AG08396 (cell line): ENCODE results near the gene SH3BP1.
"Not testable (repeated sequence)": the region's sequence is repeated elsewhere in the genome, so short reads cannot be mapped to it uniquely, and the experiment has no call there.

ENCODE experiments used
- DNase-seq: peaks from one replicate; pipeline ENCODE4 v3.0.0; 2012; ENCODE audit warnings: low spot score, mixed read lengths

The SH3BP1 gene

DNA sequence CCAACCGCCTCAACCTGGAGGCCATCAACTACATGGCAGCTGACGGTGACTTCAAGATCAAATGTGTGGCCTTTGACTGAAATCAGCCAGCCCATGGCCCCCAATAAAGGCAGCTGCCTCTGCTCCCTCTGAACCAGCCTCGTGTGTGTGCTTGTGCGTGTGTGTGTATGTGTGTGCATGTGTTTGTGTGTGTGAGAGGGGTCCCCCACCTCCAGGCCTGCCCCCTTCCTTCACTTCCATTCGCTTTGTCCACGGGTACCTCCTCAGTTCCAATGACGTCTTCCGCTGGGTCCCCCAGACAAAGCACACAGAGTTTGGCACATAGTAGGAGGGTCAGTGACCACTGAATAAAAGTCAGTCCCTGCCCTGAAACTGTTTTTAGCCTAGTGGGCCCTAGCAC lies 40.2 kb downstream of the SH3BP1 start:
- DNase-seq, result no peak

DNA sequence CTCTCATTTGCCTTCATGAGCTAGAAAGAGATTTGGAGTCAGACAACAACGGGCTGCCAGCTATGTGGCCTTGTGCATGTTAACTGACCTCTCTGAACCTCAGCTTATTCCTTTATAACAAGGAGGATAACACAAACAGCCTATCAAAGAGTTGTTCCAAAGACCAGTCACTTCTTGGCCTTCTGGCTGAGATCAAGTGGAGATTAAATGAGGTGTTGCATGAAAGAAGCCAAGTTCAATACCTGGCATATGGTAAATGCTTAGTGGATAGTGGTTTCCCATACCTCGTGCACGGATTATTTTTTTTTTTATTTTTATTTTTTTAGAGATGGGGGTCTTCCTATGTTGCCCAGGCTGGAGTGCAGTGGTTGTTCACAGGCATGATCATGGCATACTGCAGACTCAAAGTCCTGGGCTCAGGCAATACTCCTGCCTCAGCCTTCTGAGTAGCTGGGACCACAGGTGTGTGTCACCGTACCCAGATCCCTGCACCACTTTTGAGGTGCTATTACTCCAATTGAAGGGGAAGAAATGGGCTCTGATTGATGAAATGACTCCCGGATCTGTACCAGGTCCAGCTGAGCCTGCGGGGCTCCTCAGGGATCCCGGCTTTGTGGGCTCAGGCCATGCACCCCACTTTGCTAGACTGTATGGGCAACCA lies 40.9 kb downstream of the SH3BP1 start:
- DNase-seq, result no peak

DNA sequence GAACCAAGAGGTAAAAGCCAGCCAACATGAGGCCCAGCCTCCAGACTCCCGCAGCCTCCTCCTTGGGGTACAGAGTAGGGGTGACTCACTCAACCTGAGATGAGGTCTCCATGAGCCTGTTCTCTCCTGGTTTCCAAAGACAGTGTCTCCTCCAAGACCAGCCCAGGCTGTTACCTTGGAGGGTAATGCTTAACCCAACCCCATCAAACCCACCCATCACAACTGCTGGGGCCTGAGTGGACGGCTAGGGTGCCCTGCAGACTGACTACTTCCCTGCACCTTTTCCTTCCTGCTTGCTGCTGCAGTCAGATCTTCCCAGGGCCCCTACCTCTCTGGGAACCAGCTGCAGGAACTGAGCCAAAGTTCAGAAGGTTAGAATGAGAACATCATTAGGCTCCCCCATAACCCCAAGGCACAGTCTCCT lies 41.5 kb downstream of the SH3BP1 start:
- no peak for DNase-seq

DNA sequence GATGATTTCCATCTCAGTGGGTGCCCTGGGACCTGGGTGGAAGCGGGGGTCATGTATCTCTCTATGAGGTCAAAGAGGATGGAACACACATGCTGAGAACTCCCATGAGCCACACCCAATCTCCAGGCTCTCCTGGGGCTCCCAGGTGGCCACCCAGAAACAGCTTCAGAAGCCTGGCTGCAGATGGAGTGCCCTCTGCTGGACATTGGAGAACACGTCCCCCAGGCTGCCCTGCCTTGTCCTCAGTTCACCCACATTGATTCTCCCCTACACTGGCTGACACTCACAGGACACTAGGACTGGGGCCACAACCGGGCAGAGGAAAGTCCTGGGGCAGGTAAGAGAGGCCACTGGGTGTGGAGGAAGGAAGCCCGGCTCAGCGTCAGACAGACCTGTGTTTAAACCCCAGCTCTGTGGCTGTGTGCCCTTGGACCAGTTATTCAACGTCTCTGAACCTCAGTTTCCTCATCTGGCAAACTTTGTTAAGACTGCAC lies 42.1 kb downstream of the SH3BP1 start:
- peak; percentile 78 for DNase-seq

DNA sequence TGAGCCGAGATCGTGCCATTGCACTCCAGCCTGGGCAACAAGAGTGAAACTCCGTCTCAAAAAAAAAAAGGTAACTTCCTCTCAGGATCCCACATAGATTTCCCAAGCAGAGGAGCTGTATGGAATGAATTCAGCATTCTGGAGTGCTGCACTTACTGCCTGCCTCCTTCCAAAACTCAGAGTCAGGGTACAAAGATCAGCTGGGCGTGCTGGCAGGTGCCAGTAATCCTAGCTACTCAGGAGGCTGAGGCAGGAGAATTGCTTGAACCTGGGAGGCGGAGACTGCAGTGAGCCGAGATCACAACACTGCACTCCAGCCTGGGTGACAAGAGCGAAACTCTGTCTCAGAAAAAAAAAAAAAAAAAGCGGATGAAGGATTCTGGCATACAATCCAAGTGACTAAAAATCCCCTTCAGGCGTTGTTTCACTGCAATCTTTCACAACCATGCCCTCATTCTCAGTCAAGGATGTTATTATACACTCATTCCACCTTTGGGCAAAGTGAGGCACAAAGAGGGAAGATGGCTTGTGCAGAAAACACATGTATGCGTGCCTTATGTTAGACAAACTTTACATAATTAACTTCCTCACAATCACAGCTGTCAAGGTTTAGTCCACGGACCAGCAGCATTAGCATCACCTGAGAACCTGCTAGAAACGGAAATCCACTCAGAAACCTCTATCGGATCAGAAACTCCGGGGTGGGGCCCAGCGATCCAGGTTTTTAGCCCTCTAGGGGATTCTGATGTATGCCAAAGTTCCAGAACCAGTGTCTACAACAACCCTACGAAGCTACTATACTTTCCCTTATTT lies 45.5 kb downstream of the SH3BP1 start:
- DNase-seq, result no peak

DNA sequence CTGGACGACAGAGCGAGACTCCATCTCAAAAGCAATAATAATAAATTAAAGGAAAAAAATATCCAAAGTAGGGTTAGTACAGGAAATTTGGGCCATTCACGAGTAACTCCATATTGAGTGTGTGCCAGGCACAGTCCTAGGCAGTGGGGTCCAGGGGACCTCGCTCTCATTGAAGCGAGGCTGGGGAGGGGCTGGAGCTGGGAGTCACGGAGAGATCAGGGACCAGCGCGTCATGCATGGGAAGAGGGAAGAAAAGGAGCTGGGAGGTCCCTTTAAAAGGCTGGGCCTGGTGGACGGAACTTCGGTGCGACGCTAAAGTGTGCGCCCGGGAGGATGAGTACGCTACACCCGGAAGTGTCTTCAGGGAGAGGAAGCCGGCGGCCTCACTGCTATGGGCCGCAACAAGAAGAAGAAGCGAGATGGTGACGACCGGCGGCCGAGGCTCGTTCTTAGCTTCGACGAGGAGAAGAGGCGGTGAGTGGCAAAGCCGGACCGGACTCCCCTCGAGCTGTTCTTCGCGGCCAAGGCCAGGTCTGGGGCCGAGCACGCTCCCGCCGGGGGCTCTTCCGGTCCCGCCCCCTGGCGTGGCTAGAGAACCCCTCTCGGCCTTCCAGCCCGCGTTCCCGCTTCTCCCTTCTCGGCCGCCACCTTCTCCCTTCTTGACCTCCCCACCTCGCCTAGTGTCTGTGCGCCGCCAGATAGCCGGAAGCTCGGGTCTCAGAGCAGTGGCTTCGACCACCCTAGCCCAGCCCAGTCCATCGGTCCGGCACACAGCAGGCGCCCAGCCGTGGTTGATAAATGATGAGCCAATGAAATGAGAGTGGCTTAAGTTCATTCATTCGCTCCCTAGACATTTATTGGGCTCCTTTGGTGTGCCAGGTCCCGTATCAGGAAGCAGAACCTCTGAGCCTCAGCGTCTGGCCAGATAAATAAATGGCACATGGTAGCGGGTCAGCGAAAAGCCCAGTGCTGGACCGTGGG lies 46.8 kb downstream of the SH3BP1 start, which contains the start of gene NOL12:
NOL12 (plus strand) TSS at position 342 of the 981 bp plus-strand sequence; CDS start at position 392, 50 bp downstream.
- peak; percentile 81 for DNase-seq

DNA sequence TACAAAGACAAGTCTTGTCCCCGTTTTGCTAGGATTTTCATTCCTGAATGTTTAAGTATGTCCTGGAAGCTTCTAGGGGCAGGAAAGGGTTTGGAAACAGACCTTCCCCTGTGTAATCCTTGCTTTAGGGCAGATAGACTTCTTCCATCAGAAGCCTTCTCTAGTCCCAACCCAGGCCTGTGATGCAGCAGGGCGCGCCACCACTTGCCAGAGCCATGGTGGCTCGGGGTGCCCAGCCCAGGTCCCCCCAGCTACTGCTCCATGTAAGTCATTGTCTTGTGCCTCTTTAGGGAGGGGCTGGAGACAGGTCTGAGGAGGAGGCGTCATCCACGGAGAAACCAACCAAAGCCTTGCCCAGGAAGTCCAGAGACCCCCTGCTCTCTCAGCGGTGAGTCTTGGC lies 50.9 kb downstream of the SH3BP1 start:
- no peak for DNase-seq

DNA sequence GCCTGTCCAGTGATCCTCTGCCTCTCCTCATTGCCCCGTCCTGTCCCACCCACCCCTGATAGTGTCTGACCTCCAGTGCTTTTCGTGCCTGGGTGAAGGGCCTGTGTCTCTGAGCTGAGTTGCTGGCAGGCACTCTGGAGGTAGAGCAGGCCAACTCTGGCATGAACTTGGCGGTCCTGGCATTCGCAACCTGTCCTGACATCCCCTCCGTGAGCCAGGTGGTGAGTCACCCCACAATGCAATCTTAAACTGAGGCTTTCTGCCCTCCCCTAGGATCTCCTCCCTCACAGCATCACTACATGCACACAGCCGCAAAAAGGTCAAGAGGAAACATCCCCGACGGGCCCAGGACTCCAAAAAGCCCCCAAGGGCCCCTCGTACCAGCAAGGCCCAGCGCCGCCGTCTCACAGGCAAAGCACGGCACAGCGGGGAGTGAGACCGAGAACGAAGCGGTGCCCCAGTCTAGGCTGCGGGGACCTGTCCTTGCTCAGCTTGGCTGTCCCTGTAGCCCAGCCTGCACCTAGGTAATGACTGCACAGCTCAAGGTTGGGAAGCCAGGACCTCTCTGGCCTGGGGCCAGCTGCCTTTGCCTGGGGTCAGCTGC lies 51.5 kb downstream of the SH3BP1 start:
- no peak for DNase-seq

DNA sequence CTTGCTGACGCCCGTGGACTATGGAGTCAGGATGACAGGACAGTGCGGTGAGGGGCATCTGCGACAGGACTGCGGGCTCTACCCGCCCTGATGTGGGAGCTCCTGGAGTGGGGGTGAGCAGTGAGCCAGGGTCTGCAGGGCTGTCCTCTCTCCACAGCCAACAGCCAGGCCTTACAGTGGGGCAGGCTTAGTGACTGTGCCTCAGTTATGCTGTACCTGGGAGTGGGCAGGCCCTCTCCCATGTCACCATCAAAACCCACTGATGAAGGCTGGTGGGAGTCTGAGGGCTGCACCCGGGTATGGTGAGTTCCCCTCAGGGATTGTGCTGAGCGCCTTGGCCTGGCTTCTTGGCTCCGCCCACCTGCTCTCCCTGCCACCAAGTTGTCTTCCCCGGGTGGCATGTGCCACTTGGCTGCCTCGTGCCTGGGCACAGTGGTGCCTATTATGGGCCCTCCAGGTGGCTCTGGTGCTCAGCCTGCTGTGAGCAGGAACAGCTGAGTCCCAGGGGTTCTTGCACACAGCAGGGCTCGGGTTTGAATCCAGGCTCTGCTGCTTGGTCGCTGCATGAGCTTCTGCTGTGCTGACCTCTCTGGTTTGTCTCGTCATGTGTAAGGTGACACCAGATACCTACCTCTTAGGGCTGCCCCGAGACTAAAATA lies 53.3 kb downstream of the SH3BP1 start:
- DNase-seq, result no peak

DNA sequence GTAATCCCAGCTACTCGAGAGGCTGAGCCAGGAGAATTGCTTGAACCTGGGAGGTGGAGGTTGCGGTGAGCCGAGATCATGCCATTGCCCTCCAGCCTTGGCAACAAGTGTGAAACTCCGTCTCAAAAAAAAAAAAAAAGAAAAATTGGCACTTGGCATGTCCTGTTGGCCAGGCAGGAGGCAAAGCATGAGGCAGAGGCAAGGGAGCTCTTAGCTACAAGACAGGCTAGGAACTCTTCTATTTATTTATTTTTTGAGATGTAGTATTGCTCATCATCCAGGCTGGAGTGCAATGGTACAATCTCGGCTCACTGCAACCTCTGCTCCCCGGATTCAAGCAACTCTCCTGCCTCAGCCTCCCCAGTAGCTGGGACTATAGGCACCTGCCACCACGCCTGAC lies 54.7 kb downstream of the SH3BP1 start:
- DNase-seq, result not testable (repeated sequence)

DNA sequence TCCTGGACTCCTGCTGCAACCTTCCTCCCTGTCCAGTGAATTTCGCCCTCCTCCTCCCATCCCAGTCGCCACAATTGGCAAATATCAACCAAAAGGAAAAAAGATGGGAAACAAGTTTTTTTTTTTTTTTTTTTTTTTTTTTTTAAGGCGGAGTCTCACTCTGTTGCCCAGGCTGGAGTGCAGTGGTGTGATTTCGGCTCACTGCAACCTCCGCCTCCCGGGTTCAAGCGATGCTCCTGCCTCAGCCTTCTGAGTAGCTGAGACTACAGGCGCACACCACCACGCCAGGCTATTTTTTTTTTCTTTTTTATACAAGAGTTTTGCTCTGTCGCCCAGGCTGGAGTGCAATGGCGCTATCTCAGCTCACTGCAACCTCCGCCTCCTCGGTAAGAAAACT lies 56.8 kb downstream of the SH3BP1 start:
- not testable (repeated sequence) for DNase-seq

DNA sequence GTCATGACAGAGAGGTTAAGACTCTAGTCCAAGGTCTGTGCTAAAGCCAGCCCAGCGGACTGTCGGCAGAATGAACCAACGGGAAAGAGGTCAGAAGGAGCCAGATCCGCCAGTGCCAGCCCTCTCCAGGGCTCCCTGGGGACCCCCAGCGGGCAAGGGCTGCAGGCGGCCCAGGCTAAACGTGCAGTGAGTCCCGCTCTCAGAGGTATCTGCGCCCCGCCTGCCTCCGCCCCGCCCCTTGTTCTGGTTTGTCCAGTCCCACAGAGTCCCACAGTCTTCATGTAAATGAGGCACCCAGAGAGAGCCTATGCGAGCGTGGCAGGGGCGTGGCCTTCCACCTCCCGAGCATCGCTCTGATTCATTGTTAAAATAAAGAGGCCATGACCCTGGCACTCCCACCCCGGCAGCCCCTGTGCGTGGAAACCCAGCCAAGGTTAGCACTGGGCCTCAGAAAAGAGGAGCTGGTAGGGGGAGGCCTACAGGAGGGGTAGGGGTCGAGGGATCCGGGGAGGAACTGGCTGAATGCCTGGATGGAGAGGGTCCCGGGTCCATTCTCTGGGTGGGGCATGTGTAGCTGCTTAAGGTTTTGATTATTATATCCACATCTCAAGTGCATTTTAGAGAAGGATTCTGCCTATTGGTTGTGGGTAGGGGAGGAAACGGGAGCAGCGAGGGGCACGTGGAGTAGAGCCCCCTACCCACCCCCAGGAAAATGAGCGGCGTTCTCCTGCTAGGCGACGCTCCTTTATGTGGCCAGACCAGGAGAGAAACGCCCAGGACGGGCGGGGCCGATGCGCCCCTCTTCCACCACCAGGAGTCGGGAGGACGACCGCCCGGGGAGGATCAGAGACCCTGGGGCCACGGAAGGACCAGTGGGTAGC lies 57.4 kb downstream of the SH3BP1 start, which contains the start of gene TRIOBP:
TRIOBP (plus strand) TSS at position 392 of the 881 bp plus-strand sequence. CDS start 4,318 bp downstream, outside the sequence.
- peak; percentile 92 for DNase-seq

DNA sequence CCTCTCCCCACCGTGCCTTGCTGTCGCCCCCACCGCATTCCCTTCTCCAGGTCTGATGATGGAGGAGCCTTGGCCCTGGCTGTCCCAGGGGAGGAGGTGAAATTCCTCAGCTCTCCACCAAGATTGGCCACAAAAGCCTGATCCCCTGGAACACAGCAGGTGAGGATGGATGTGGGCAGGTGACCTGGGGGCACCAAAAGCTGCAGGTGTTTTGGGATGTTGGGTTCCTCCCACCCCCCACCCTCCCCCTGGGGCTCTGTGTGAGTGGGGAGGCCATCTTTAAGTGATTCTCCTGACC lies 58.0 kb downstream of the SH3BP1 start:
- no peak for DNase-seq

DNA sequence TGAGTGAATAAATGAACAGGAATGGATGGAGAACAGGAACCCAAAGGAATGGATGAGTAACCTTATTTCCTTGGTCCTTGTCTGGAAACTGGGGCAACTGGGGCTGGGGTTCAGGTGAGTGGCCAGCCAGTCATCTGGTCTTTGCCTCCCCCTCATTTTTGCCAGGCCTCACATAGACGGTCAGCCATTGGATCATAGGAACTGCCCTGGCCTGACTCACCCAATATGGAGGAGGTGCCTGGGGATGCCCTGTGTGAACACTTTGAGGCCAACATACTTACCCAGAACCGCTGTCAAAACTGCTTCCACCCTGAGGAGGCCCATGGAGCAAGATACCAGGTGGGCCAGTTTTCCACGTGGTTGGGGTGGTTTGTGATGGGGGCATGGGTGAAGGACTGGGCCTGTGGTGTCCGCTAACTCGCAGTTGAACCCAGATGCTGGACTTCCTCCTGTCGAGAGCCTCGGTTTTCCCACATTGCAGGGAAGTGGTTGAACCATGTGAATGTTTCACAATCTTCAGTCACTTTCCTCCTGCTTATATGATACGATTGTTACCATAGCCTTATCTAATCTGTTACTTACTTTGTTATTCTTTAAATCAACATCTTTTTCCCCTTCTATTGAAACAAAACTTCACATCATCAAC lies 61.8 kb downstream of the SH3BP1 start:
- no peak for DNase-seq

DNA sequence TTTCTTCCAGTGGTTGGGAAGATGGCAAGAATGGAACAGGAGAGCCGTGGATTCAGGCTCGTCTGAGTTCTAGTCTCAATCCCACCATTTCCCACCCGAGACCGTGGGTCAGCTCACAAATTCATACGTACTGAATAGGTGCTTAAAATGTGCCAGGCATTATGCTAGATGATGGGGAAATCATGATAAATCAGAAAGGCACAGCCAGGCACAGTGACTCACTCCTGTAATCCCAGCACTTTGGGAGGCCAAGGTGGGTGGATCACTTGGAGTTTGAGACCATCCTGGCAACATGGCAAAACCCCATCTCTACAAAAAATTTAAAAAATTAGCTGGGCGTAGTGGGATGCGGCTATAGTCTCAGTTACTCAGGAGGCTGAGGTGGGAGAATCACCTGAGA lies 64.4 kb downstream of the SH3BP1 start:
- DNase-seq, result no peak

DNA sequence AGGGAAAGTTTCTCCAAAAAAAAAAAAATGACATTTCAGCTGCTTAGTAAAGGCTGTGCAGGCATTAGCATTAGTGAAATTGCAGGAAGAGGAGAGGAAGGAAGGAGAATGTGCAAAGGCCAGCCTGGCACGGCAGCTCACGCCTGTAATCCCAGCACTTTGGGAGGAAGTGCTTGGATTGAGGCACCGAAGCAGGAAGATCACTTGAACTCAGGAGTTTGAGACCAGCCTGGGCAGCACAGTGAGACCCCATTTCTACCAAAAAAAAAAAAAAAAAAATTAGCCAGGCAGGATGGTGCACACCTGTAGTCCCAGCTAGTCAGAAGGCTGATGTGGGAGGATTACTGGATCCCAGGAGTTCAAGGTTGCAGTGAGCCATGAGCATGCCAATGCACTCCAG lies 65.2 kb downstream of the SH3BP1 start:
- DNase-seq, result no peak

DNA sequence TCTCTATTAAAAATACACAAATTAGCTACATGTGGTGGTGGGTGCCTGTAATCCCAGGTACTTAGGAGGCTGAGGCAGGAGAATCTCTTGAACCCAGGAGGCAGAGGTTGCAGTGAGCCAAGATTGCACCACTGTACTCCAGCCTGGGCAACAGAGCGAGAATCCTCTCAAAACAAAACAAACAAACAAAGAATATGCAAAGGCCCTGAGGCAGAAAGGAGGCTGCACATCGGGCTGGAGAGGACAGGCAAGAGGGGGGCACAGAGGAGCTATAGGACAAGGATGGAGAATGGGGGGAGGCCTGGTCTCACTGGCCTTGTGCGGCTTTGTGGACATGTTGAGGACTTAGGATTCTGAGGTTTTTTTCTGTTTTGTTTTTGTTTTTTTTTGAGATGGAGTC lies 65.7 kb downstream of the SH3BP1 start:
- no peak for DNase-seq
